GM10847 (cell line): ENCODE measurements around the gene LUC7L.

Experiments used
- POLR2A ChIP-seq: IDR thresholded peaks from 2 replicates; pipeline ENCODE4 v1.6.1; 2011; ENCODE audit not compliant: insufficient read length; ENCODE audit errors: extremely low read depth

Gene LUC7L

DNA sequence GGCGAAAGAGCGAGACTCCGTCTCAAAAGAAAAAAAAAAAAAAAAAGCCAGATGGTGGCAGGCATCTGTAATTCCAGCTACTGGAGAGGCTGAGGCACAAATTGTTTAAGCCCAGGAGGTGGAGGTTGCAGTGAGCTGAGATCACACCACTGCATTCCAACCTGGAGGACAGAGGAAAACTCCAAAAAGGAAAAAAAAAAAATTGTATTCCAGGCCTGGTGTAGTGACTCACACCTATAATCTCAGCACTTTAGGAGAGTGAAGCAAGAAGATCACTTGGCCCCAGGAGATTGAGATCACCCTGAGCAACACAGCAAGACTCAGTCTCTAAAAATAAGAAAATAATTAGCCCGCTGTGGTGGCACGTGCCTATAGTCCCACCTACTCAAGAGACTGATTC is 28.9 kb downstream of the LUC7L start:
- TF ChIP-seq POLR2A, result no peak

DNA sequence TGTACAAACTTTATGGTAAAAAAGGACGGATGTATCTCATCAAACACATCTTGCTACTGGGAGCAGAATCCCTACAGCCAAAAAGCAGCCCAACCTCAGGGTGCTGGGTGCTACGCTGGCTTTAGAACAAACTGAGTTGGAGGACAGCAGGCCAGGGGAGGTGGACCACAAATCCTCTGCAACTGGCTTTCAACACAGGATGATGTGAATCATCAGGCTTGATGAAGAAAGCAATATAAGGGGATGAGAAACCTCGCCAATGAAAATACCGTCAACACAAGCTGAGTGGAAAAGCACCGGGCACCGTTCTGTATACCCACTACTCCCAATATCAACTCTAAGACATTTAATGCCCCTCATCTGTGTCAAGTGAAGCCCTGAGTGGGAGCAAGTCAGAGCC is 34.7 kb downstream of the LUC7L start:
- TF ChIP-seq POLR2A, result no peak

DNA sequence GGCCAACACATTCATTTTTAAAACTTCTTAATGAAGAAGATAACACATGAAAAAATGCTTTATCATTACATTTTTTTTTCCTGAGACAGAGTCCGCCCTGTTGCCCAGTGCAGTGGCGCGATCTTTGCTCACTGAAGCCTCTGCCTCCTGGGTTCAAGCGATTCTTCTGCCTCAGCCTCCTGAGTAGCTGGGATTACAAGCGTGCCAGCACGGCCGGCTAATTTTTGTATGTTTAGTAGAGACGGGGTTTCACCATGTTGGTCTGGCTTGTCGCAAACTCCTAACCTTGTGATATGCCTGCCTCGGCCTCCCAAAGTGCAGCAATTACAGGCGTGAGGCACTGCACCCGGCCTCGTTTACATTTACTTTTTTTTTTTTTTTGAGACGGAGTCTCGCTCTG is 35.8 kb downstream of the LUC7L start:
- TF ChIP-seq POLR2A, result no peak

DNA sequence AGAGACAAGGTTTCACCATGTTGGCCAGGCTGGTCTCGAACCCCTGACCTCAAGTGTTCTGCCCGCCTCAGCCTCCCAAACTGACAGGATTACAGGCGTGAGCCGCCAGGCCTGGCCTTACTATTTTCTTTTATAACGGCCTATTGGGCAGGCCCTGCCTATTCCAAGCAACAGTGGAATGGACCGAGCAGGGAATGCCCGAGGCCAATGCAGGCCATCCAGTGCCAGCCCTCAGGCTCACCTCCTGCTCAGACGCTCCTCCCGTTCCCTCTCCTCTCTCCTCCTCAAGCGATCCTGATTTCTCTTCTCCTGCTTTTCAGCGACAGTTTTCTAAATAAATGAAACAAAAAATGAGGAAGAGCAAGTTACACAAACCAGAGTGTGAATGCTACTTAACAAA is 36.6 kb downstream of the LUC7L start:
- no peak for TF ChIP-seq POLR2A

DNA sequence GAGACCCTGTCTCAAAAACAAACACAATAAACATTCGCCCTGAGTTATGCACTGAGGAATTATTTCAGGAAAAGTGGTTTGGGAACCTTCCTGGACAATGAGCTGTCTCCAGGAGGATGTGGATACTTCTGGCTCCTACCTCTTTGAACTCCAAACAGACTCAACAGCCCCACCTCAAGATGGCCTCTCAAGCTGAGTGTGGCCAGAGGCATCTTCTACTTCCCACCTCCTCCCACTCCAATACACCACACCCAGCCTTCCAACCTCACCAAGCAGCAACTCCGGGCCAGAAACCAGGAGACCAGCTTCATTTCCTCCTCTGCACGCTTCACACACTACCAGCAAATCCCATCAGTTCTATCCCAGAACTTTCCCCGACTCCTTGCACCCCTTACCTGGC is 37.4 kb downstream of the LUC7L start:
- TF ChIP-seq POLR2A, result no peak

DNA sequence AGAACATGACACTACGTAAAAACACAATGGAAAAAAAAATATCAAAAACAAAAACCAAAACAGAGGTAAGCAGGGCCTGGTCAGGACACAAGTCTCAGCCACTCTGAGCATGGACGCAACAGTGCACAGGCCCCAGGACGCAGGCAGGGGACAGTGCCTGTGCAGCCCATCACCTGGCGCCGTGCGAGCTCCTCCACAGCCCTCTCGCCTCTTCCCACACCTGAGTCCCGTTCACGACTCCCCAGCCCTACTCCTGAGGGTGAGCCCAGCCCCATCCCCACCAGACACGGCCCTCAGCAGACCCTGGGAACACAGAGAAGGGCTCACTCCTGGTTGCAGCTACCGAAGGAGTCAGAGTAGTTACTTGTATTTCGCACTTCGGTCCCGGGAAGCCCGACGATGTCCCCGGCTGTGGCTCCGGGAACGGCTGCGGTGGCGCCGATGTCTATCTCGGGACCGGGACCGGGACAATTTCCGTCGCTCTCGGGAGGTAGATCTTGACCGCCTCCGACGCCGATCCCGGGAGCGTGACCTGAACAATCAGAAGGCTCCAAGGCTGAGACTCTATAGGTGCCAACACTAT is 39.6 kb downstream of the LUC7L start:
- no peak for TF ChIP-seq POLR2A

DNA sequence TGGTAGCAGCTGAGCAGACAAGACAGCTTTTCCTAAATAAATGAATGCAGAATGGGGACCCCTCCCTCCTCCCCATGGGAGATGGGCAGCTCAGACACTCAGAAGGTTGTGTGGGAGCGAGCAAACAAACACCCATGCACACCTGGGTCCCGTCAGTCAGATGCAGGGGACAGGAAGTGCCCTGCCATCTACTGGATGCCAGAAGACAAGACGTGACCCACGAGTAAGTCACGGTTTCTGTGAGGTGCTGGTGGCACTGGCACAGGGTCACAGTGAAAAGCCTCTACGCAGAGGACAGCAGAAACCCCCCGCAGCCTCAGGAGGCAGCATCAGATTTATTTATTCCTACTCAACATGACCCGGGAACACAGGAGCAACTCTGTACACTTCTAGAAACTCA is 40.6 kb downstream of the LUC7L start:
- TF ChIP-seq POLR2A, result no peak

DNA sequence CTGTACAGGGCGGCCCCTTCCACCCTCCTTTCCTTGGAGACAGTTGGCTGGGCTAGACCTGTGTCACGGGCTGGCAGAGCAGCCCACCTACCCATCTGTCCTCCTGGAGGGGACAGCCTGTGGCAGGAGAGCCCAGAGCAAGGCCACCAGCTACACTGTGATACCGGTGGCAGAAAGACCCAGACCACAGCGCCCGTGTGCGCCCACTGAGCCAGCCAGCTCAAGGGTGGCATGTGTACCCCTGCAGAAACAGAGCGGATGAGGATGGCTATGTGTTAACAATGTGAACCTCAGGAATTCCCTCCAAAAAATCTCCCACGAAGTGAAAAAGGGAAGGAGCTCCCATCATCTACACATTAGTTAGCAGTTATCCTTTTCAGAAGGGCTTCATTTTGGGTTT is 41.9 kb downstream of the LUC7L start:
- TF ChIP-seq POLR2A, result no peak

DNA sequence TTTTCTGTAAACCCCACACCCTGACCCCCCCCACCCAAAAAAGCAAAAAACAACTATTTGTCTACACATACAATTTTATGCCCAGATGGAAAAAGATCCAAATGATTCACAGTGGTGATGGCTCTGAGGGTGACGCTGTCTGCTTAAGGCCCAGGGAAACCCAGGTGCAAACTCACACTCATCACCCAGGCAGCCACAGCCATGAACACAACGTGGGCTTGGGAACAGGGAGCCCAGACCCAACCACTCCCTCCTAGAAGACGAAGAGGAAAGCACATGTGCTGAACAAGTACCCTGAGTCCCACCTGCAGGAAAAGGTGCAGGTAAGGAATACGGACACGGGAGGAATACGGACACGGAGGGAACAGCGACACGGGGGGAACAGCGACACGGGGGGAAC is 43.6 kb downstream of the LUC7L start:
- TF ChIP-seq POLR2A, result no peak

DNA sequence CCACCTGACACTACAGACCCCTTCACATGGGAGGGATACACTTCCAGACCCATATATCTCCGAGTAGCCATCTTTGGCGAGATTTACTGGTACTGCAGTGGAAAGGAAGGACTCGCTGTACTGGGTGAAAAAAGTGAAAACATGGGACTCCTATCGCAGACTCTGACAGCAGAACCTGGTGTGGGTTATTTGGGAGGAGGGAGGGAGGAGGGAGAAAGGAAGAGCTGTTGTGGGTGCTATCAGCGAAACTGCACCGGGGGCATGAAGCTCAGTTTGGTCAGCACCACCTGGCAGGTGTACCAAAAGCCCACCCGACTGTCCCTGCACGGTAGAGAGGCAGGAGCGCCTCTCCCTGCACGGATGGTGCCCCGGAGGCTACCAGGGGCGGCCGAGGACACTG is 44.0 kb downstream of the LUC7L start:
- no peak for TF ChIP-seq POLR2A

DNA sequence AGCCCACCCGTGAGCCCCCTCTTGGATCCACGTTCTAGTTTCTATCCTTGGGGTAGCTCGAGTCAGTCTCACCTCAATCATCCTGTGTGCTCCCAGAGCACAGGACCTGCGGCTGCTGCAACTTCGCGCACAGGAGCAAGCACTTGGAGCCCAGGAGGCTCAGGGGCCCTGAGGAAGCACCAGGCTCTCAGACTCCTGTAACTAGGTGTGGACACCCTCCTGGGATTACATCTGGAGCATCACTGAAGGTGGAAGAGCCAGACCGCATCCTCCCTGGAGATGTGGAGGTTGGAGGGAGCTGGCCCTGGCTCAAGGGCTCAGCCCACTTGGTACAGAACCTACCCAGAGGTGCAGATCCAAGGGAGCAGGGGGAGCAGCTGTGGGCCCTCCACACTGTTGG is 46.2 kb downstream of the LUC7L start:
- TF ChIP-seq POLR2A, result no peak

DNA sequence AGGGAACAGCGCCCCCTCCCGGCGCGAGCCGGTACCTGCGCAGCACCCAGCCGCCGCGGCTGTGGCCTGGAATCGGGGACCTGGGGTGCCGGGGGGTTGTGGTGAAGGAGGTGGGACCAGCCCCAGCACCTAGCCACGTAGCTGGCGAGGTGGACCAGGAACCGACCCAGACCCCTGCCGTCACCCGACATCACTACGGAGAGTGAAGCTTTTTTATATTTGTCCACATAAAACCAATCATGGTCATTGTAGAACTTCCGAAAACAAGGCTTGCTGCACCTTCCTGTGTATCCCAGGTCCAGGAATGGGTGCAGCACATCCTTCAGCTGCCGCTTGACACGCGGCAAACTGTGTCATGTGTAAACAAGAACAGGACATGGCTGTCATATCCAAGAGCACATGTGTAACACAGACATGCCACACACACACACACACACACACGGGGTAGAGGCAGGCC is 47.7 kb downstream of the LUC7L start:
- TF ChIP-seq POLR2A, result no peak

DNA sequence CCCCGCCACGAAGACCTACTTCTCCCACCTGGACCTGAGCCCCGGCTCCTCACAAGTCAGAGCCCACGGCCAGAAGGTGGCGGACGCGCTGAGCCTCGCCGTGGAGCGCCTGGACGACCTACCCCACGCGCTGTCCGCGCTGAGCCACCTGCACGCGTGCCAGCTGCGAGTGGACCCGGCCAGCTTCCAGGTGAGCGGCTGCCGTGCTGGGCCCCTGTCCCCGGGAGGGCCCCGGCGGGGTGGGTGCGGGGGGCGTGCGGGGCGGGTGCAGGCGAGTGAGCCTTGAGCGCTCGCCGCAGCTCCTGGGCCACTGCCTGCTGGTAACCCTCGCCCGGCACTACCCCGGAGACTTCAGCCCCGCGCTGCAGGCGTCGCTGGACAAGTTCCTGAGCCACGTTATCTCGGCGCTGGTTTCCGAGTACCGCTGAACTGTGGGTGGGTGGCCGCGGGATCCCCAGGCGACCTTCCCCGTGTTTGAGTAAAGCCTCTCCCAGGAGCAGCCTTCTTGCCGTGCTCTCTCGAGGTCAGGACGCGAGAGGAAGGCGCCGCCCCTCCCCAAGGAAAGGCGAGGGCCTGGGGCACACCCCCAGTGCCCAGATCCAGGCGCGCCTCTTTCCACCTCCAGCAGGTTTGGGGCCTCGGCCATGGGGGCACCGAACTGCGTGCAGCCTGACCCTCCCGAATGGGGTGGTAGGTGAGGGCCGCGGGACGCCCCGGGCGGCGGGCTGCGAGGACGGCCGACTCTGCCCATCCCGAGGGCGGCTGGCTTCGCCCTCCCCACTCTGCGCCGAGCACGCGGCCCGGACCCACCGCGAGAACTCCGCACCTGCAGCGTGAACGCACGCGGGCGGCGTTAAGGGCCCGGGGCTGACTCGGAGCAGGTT is 48.3 kb downstream of the LUC7L start:
- TF ChIP-seq POLR2A, result no peak

DNA sequence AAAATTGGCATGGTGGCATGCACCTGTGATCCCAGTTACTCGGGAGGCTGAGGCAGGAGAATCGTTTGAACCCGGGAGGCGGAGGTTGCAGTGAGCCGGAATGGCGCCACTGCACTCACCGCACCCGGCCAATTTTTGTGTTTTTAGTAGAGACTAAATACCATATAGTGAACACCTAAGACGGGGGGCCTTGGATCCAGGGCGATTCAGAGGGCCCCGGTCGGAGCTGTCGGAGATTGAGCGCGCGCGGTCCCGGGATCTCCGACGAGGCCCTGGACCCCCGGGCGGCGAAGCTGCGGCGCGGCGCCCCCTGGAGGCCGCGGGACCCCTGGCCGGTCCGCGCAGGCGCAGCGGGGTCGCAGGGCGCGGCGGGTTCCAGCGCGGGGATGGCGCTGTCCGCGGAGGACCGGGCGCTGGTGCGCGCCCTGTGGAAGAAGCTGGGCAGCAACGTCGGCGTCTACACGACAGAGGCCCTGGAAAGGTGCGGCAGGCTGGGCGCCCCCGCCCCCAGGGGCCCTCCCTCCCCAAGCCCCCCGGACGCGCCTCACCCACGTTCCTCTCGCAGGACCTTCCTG is 49.1 kb downstream of the LUC7L start, which contains the start of gene HBQ1:
HBQ1 (plus strand) TSS at position 359 of the 575 bp plus-strand sequence; CDS start at position 387, 28 bp downstream.
- TF ChIP-seq POLR2A, result no peak

DNA sequence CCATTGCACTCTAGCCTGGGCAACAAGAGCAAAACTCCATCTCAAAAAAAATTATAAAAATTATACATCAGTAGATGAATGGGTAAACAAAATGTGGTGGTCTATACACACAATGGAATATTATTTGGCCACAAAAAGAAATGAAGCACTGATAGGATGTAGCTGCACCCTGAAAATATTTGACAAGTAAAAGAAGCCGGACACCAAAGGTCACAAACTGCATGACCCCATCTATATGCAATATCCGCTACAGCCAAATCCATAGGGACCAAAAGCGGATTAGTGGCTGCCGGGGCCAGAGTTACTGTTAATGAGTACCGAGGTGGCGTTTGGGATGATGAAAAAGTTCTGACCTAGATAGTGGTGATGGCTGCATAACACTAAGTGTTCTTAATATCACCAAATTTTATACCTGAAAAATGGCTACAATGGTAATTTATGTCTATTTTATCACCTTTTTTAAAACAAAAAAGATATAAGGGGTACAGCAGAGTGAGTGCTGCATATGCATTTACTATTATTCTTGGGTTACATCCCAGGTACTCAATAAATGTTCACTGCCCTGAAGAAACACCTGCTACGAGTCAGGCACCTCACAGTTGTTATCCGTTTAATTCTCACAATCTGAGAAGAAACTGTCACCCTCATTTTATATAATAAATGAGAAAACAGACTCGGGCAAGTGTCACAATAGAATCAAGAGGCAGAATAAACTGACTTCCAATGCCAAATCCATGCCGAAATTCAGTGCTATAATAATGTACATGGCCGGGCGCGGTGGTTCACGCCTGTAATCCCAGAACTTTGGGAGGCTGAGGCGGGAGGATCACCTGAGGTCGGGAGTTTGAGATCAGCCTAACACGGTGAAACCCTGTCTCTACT is 49.8 kb downstream of the LUC7L start:
- no peak for TF ChIP-seq POLR2A
